Activated naive CD4-positive, alpha-beta T cell treated with anti-CD3 and anti-CD28 coated beads for 36 hours (primary cell): ENCODE measurements around the gene MSANTD1. TPM values are rescaled to one million over a fixed set of nuclear protein-coding genes. Genes with fewer than 3 reads are reported as not detected.

Experiments
- CTCF ChIA-PET: fragments of 350-600 bp; sonication (Branson Sonifier 250); formaldehyde crosslinking; loops from one replicate; lab custom pipeline; 2021; ENCODE audit warnings: antibody characterized with exemption; lab: Charles Lee
- DNase-seq: peaks from one replicate; pipeline ENCODE4 v3.0.0-alpha.2; 2020
- H3K27ac Mint-ChIP-seq: one replicate; pipeline ENCODE4 v1.8.0; 2021; ENCODE audit warnings: mild to moderate bottlenecking, mixed read lengths
- H3K27me3 Mint-ChIP-seq: one replicate; pipeline ENCODE4 v1.8.0; 2021; ENCODE audit warnings: low read depth, mixed read lengths
- H3K36me3 Mint-ChIP-seq: one replicate; pipeline ENCODE4 v1.8.0; 2021; ENCODE audit warnings: low read depth, mixed read lengths
- H3K4me1 Mint-ChIP-seq: one replicate; pipeline ENCODE4 v1.8.0; 2021; ENCODE audit warnings: low read depth, mixed read lengths
- H3K4me3 Mint-ChIP-seq: one replicate; pipeline ENCODE4 v1.8.0; 2021; ENCODE audit warnings: mild to moderate bottlenecking, moderate library complexity, mixed read lengths
- H3K9me3 Mint-ChIP-seq: one replicate; pipeline ENCODE4 v1.8.0; 2021; ENCODE audit warnings: mixed read lengths
- intact Hi-C: fragments of 100-400 bp; cut with micrococcal nuclease; formaldehyde crosslinking; loops from one replicate; pipeline ENCODE4 v1.15.1; 2023
- total RNA-seq, 2 experiments: library from RNA; stranded (reverse); gene quantifications; one replicate each; pipeline ENCODE4 v1.2.3, GENCODE V29; 2021

The MSANTD1 gene
- total RNA-seq, 2 experiments from 2014 or later = 0.49 to 0.55 TPM

DNA sequence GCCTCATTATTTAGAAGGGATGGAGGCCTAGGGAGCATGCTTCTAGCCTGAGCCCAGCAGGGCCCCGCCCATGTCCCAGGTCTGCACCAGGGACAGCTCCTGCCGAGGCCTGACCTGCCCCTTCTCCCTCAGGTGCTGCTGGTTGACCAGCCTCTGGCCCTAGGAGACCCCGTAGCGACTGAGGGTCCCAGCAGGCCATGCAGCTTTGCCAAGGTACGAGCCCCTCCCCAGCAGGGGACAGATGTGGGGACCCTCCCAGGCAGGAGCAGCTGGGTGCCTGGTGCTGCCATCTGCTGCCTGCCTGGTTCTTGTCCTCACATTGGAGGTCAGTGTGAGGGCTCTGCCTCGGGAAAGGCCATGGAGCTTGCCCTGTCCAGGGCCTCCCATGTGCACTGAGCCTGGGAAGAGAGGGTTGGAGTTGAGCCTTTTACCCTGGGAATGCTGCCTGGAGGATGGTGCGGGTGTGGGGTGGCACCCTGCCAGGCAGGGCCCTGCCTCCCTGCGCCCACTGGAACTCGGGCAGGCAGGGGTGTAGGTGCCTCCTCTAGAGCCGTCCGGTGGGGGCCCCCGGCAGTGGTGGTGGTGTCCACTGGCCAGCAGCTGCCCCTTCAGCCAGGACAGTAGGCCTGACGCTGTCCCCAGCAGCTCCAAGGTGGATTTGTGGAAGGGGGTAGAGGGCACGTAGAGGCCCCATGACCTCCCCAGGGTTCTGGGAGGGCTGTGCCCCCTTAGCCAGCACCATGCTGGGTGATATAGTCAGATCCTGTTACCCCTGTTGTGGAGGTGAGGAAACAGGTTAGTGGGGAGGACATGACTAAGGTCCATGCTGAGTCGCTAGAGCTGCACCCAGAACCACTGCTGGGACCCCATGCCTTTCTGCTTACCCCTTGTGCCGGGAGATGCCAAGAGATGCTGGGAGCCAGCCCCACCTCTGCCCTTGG, 2.2 kb upstream of the MSANTD1 start:
- H3K27ac Mint-ChIP-seq = no peak overlapping the region
- no peaks in the 10 kb centered on the region for H3K27me3 Mint-ChIP-seq
- peaks cover 12% of the 10 kb centered on the region for H3K4me1 Mint-ChIP-seq
- no peak overlapping the region for H3K4me3 Mint-ChIP-seq
- intact Hi-C loops = no loop called here
- peaks cover 1% of the 10 kb centered on the region for H3K36me3 Mint-ChIP-seq
- no peak for DNase-seq
- H3K9me3 Mint-ChIP-seq = no peaks in the 10 kb centered on the region
- CTCF ChIA-PET = no interaction called here

DNA sequence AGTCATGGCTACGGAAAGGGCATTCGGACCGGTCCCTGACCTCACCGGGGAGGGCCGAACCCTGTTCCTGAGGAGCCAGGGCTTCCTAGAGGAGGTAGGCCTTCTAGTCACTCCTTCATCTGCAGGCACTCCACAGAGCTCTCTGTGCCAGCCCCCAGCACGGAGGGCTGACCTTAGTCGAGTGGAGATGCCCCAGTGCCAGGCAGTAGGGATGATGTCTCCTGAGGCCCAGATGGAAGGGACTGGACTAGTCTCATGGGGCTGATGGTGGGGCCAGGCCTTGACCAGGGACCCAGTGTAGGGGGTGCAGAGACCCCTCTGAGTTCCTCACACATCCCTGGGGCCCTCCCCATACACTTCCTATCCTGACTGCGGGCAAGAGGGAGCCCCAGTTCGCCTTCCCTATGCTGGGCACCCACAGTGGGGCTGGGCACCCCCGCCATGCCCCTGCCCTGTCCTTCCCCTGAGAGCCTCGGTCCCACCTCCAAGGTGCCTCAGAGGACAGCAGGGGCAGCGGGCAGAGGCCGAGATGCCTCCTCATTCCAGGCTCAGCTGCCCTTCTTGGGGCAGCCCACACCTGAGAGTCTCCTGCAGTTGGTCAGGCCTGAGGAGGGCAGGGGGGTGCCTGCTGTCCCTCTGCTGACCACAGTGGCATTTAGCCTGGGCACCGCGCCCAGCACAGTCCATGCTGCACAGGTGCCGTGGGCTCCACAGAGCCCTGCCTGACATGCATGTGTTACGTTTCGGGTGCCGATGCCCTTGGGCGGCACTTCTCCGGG, 1.4 kb upstream of the MSANTD1 start:
- intact Hi-C loops = no loop called here
- CTCF ChIA-PET = no interaction called here
- DNase-seq = no peak
- Mint-ChIP-seq H3K9me3 (no peaks in the 10 kb centered on the region), H3K27me3 (no peaks in the 10 kb centered on the region), H3K27ac (no peak overlapping the region), H3K4me1 (peaks cover 6% of the 10 kb centered on the region), H3K4me3 (no peak overlapping the region), H3K36me3 (peaks cover 1% of the 10 kb centered on the region)

DNA sequence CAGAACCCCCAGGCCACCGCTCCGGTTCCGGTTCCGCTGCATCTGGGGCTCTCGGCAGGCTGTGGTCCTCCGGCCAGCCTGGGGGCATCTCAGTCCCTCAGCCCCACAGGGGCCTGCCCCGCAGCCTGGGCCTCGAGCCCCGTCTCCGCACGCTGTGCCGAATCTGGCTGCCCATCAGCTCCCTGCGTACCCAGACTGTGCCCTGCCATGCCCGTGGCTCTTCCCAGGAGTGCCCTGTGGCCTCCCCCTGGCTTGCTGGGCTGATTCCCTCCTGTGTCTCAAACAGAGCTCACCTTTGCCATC, 830 bp upstream of the MSANTD1 start:
- Mint-ChIP-seq H3K4me1 (peaks cover 1% of the 10 kb centered on the region), H3K27me3 (no peaks in the 10 kb centered on the region), H3K4me3 (no peak overlapping the region), H3K36me3 (peaks cover under 1% of the 10 kb centered on the region), H3K27ac (no peak overlapping the region), H3K9me3 (no peaks in the 10 kb centered on the region)
- DNase-seq = no peak
- CTCF ChIA-PET = no interaction called here
- intact Hi-C loops = no loop called here

DNA sequence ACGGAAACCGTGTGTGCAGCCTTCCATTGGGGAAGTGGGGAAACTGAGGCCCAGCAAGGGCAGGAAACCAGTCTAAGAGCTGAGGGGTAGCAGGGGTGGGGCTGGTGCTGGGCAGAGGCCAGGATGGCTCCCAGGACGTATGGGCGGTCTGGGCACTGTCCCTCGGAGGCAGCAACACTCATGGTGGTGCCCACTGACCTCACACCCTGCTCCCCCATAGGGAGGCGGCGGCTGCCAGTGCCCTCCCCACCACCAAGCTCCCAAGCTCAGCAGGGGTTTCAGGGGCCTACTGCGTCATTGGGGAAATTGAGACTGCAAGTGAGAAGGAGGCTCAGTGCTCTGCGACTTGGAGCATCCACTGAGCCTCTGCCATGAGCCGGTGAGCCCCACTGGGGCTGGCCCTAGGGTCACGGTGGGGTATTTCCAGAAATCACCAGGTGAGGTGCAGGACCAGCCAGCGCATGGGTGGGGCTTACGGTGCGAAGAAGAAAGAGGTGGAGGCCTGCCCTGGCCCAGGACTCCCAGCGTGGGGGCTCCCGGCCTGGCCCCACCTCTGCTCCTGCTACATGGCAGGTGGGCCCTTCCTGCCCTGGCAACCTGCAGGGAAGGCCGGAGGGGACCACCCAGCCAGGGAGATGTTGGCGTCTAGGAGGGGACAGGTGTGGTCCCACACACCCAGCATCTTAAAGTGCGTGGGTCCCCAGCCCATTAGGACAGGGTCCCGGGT, 915 bp downstream of the MSANTD1 start:
- DNase-seq = no peak
- Mint-ChIP-seq H3K36me3 (no peaks in the 10 kb centered on the region), H3K27ac (no peak overlapping the region), H3K9me3 (no peaks in the 10 kb centered on the region), H3K4me1 (no peaks in the 10 kb centered on the region), H3K27me3 (no peaks in the 10 kb centered on the region), H3K4me3 (no peak overlapping the region)
- intact Hi-C loops = no loop called here
- CTCF ChIA-PET = interaction anchor here (1.0 kb wide), 1 partner anchor 230 kb away, joined by 3 read pairs; no protein-coding TSS in a partner anchor

DNA sequence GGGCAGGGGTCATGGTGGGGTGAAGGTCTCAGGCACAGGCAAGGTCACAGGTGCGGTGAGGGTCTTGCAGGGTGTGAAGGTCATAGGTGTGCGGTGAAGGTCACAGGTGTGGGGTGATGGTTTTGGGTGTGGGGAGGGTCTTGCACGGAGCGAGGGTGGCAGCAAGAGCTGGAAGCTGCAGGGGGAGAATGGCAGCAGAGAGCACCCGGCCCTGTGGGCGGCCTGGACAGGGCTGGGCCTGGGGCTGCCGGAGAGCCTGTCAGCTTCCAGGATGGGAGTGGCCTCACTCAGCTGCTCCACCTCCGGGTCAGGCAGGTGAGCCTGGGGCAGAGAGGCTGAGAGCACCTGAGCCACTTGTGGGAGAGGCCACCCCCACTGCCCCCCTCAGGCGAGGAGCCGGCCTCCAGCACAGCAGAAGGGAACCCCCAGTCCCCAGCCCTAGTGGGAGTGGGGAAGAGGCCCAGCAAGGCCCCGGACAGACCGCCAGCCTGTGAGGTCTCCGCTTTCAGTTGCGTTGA, 1.5 kb downstream of the MSANTD1 start:
- Mint-ChIP-seq H3K27ac (no peak overlapping the region), H3K4me1 (no peaks in the 10 kb centered on the region), H3K27me3 (no peaks in the 10 kb centered on the region), H3K9me3 (no peaks in the 10 kb centered on the region), H3K4me3 (no peak overlapping the region), H3K36me3 (peaks cover 1% of the 10 kb centered on the region)
- intact Hi-C loops = no loop called here
- no peak for DNase-seq
- CTCF ChIA-PET = no interaction called here

DNA sequence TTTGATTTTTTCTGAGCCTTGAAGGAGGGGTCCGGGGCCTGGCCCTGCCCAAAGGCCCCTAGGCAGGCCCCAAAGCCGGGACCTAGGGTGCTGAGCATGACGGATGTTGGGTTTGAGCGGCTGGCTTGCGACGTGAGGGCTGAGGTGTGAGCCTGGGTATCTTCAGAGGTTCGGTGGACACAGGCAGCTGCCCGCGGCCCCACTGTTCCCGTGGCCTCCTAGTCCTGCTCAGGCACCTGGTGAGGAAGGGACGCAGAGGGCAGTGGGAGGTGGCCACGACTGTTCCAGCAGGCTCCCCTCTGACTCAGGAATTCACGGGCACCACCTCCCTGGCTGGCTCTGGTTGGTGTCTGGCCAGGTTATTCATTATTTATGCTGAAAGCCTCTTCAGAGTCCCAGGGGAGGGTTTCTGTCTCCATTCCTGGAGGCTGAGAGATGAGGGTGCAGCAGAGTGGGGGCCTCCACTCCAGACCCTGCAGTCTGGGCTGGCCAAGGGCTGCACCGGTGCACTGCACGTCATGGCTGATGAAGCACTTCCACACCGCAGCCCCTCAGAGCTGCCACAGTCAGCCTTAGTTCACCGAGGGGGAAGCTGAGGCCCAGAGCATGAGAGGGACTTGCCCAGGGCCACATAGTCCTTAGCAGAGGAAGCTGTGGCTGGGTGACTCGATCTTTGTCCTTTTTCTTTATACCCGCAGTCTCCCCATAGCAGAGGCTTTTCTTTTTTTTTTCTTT, 2.2 kb downstream of the MSANTD1 start:
- Mint-ChIP-seq H3K36me3 (peaks cover 1% of the 10 kb centered on the region), H3K9me3 (no peaks in the 10 kb centered on the region), H3K27ac (no peak overlapping the region), H3K4me3 (no peak overlapping the region), H3K4me1 (no peaks in the 10 kb centered on the region), H3K27me3 (no peaks in the 10 kb centered on the region)
- intact Hi-C loops = no loop called here
- DNase-seq = no peak
- CTCF ChIA-PET = no interaction called here

DNA sequence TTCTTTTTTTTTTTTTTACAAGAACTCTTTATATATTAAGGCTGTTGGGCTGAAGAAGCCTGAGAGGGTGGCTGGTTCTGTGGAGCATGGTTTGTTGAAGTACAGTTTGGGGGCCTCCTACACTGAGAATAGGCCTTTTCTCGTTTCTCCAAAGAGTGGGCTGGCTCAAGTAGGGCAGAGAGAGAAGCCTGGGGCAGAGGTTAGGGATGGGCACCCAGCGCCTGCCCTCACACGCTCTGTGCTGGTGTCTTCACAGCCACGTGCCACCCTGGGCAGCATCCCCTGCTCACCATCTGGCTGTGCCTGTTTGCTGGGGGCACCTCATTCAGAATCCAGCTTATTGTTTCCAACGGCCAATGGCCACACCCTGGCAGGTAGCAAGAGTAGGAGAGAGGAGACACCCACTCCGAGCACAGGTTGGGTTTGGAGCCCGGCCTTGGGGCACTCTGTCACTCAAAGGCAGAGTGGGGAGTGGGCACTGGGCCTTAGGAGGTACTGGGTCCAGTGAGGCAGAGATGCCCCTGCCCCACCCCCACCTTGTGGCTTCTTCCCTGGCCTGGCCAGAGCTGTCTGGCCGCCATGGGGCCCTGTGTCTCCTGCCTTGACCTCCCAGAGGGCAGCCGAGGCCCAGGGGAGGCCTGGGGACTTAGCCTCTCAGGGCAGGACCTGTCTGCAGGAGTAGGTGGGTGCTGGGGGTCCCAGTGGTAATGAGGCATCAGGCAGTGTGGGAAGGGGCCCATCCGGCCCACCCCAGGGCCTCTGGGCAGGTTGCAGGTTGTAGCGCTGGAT, 2.9 kb downstream of the MSANTD1 start:
- H3K9me3 Mint-ChIP-seq = no peaks in the 10 kb centered on the region
- intact Hi-C loops = no loop called here
- CTCF ChIA-PET = no interaction called here
- no peaks in the 10 kb centered on the region for H3K4me1 Mint-ChIP-seq
- no peaks in the 10 kb centered on the region for H3K27me3 Mint-ChIP-seq
- H3K4me3 Mint-ChIP-seq = no peak overlapping the region
- DNase-seq = no peak
- H3K36me3 Mint-ChIP-seq = peaks cover 1% of the 10 kb centered on the region
- no peak overlapping the region for H3K27ac Mint-ChIP-seq

DNA sequence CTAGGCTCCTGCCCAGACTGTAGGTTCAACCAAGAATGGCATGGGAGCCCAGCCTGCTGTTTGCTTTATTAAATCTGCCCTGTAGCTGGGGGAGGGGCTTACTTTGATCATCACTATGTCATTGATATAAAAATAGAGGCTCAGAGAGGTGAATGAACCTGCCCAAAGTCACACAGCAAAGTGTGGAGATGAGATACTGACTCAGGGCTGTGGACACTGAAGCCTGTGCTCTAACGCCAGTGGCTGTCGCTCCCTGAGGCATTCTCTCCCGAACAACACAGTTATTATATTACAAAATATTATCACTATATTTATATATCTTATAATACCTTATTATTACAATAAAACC, 3.5 kb downstream of the MSANTD1 start:
- DNase-seq = no peak
- Mint-ChIP-seq H3K4me3 (no peak overlapping the region), H3K27ac (no peak overlapping the region), H3K4me1 (no peaks in the 10 kb centered on the region), H3K27me3 (no peaks in the 10 kb centered on the region), H3K9me3 (no peaks in the 10 kb centered on the region), H3K36me3 (peaks cover 1% of the 10 kb centered on the region)
- intact Hi-C loops = no loop called here
- CTCF ChIA-PET = no interaction called here

DNA sequence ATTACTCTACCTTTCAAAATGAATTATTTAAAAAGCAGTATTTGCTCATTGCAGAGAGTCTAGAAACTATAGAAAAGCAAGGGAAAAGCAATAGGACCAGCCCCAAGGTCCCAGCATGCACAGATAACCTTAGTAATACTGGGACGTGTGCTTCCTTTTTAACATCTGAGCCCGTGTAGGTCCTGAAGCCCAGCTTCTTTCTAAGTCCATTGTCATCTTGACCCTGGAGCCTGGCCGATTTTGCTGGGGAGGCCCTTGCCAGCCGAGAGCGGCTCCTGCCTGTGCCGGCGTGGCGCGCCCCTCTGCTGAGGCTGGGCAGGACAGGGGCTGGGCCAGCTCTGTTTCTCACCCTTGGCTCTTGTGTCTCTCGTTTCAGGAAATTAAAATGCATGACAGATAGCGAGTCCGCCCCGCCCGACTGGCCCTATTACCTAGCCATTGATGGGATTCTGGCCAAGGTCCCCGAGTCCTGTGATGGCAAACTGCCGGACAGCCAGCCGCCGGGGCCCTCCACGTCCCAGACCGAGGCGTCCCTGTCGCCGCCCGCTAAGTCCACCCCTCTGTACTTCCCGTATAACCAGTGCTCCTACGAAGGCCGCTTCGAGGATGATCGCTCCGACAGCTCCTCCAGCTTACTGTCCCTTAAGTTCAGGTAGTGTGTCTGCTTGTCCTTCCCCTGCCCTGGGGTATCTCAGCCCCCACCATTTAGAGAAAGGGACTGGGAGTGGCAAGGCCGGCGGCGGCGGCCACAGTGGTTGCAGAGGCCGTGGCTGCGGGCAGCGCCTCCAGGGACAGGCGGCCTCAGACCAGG, 4.1 kb downstream of the MSANTD1 start:
- no peak for DNase-seq
- H3K9me3 Mint-ChIP-seq = no peaks in the 10 kb centered on the region

DNA sequence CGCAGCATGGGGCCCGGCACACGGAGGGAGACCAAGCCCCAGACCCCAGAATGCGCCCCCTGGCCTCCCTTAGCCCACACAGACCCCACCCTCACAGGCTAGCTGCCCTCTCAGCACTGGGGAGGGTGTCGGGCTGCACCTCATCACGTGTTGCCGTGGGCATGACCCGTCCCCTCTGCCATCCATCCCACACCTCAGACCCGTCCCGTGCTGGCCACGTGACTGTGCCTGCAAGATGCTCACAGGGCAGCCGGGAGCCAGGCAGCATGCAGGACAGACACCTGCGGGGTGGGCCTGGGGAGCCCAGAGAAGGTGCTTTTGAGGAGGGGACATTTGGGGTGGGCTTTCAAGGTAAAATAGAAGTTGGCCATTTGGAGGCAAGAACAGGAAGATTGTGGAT, 4.8 kb downstream of the MSANTD1 start:
- intact Hi-C loops = no loop called here
- Mint-ChIP-seq H3K27me3 (no peaks in the 10 kb centered on the region), H3K9me3 (no peaks in the 10 kb centered on the region), H3K4me1 (no peaks in the 10 kb centered on the region), H3K4me3 (no peak overlapping the region), H3K36me3 (peaks cover 1% of the 10 kb centered on the region), H3K27ac (no peak overlapping the region)
- DNase-seq = no peak
- CTCF ChIA-PET = no interaction called here

More for the DNA sequence above, 4.1 kb downstream of the MSANTD1 start:
- peaks cover 1% of the 10 kb centered on the region for H3K36me3 Mint-ChIP-seq
- intact Hi-C loops = no loop called here
- no peaks in the 10 kb centered on the region for H3K27me3 Mint-ChIP-seq
- CTCF ChIA-PET = no interaction called here
- H3K27ac Mint-ChIP-seq = no peak overlapping the region
- H3K4me3 Mint-ChIP-seq = no peak overlapping the region
- no peaks in the 10 kb centered on the region for H3K4me1 Mint-ChIP-seq
